ENCODE measurements around the gene TNRC6B.

DNA sequence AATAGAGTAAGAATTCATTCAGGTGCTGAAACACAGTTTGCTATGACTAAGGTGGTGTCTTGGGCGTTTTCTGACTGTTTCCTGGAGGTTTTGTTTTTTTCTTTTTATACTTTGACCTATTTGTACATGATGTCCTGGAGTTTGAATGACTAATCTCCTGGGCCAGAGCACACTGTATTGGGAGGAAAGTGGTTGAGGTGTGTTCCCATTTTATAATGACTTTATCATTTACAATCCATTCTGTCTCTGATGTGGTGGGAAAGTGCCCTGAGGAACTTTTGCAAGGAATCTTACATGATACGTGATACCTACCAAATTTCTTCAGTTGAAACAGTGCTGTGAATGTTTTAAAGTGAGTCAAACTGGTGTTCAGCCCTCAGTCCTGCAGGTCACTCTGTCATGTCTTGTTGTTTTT lies 80.8 kb downstream of the TNRC6B start:
- TF ChIP-seq, protein P1, sequence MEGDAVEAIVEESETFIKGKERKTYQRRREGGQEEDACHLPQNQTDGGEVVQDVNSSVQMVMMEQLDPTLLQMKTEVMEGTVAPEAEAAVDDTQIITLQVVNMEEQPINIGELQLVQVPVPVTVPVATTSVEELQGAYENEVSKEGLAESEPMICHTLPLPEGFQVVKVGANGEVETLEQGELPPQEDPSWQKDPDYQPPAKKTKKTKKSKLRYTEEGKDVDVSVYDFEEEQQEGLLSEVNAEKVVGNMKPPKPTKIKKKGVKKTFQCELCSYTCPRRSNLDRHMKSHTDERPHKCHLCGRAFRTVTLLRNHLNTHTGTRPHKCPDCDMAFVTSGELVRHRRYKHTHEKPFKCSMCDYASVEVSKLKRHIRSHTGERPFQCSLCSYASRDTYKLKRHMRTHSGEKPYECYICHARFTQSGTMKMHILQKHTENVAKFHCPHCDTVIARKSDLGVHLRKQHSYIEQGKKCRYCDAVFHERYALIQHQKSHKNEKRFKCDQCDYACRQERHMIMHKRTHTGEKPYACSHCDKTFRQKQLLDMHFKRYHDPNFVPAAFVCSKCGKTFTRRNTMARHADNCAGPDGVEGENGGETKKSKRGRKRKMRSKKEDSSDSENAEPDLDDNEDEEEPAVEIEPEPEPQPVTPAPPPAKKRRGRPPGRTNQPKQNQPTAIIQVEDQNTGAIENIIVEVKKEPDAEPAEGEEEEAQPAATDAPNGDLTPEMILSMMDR (tag by site-specific recombination; IDR thresholded peaks at IDR 0.05) = no peak
- TF ChIP-seq ZNF274 (IDR thresholded peaks at IDR 0.05; ENCODE audit: low read length) (no peak), ZNF274 (tag by site-specific recombination; IDR thresholded peaks at IDR 0.05; ENCODE audit: borderline replicate concordance) (no peak), SALL2 (tag by site-specific recombination; IDR thresholded peaks at IDR 0.05; ENCODE audit: borderline replicate concordance) (no peak), ZBTB11 (tag by site-specific recombination; conservative IDR thresholded peaks at IDR 0.05; ENCODE audit: low read depth) (no peak), ZNF585B (tag by site-specific recombination; IDR thresholded peaks at IDR 0.05) (no peak), ZNF530 (tag by site-specific recombination; IDR thresholded peaks at IDR 0.05; ENCODE audit: low read depth) (no peak)
- TF ChIP-seq, protein P2, sequence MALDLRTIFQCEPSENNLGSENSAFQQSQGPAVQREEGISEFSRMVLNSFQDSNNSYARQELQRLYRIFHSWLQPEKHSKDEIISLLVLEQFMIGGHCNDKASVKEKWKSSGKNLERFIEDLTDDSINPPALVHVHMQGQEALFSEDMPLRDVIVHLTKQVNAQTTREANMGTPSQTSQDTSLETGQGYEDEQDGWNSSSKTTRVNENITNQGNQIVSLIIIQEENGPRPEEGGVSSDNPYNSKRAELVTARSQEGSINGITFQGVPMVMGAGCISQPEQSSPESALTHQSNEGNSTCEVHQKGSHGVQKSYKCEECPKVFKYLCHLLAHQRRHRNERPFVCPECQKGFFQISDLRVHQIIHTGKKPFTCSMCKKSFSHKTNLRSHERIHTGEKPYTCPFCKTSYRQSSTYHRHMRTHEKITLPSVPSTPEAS (tag by site-specific recombination; IDR thresholded peaks at IDR 0.05) = no peak
- TF ChIP-seq, protein P3, sequence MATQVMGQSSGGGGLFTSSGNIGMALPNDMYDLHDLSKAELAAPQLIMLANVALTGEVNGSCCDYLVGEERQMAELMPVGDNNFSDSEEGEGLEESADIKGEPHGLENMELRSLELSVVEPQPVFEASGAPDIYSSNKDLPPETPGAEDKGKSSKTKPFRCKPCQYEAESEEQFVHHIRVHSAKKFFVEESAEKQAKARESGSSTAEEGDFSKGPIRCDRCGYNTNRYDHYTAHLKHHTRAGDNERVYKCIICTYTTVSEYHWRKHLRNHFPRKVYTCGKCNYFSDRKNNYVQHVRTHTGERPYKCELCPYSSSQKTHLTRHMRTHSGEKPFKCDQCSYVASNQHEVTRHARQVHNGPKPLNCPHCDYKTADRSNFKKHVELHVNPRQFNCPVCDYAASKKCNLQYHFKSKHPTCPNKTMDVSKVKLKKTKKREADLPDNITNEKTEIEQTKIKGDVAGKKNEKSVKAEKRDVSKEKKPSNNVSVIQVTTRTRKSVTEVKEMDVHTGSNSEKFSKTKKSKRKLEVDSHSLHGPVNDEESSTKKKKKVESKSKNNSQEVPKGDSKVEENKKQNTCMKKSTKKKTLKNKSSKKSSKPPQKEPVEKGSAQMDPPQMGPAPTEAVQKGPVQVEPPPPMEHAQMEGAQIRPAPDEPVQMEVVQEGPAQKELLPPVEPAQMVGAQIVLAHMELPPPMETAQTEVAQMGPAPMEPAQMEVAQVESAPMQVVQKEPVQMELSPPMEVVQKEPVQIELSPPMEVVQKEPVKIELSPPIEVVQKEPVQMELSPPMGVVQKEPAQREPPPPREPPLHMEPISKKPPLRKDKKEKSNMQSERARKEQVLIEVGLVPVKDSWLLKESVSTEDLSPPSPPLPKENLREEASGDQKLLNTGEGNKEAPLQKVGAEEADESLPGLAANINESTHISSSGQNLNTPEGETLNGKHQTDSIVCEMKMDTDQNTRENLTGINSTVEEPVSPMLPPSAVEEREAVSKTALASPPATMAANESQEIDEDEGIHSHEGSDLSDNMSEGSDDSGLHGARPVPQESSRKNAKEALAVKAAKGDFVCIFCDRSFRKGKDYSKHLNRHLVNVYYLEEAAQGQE (tag by site-specific recombination; IDR thresholded peaks at IDR 0.05) = no peak
- TF ChIP-seq, protein P4, sequence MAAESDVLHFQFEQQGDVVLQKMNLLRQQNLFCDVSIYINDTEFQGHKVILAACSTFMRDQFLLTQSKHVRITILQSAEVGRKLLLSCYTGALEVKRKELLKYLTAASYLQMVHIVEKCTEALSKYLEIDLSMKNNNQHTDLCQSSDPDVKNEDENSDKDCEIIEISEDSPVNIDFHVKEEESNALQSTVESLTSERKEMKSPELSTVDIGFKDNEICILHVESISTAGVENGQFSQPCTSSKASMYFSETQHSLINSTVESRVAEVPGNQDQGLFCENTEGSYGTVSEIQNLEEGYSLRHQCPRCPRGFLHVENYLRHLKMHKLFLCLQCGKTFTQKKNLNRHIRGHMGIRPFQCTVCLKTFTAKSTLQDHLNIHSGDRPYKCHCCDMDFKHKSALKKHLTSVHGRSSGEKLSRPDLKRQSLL (tag by site-specific recombination; IDR thresholded peaks at IDR 0.05) = no peak
